NCI-H2029 treated with DMSO at 0.1 percent for 48 hours (cell line): ENCODE results near the gene MYH14.

ENCODE experiments used
- DNase-seq: peaks from one replicate; lab custom pipeline; 2025; lab: John Stamatoyannopoulos, UW

MYH14 gene

GRCh38 chr19:50195224-50195623, 8.2 kb upstream of the MYH14 start:
- DNase-seq = no peak

GRCh38 chr19:50196322-50196932, 7.0 kb upstream of the MYH14 start:
- no peak for DNase-seq

- DNase-seq = no peak
Measured at GRCh38 chr19:50197348-50197747, 6.1 kb upstream of the MYH14 start.

- DNase-seq = no peak
Measured at GRCh38 chr19:50198431-50199258, 4.8 kb upstream of the MYH14 start.

- DNase-seq = no peak
Measured at GRCh38 chr19:50199259-50199555, 4.2 kb upstream of the MYH14 start.

DNA sequence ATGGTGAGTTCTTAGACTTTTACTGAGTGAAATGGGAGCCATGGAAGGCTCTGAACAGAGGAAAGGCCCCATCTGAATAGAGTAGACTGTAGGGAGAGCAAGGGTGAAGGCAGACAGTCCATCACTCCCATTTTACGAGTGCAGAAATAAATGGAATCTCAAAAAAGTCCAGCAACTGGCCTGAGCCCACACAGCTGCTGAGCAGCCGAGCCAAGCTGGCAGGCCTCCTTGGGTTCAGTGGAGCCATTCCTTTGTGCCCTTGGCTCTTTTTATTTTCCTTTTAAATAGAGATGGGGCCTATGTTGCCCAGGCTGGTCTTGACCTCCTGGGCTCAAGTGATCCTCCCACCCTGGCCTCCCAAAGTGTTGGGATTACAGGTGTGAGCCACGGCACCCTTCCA, 1.0 kb upstream of the MYH14 start:
- DNase-seq = no peak

GRCh38 chr19:50202962-50203280, 501 bp upstream of the MYH14 start:
- DNase-seq = no peak

DNA sequence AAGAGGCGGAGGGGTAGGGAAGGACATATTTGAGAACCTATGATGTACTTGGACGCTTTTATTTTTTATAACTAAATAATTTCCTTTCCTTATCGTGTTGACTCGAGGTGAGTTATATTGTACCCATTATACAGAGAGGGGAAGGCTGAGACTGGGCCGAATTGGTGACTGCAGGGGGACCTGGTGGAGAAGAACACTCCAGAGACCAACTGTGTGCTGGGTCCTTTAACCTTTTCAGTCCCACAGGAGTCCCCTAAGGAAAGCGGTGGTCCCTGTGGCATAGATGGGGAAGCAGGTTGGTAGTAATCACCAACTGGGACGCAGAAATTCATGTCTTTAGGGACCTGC, 633 bp downstream of the MYH14 start:
- no peak for DNase-seq

GRCh38 chr19:50204811-50205675, 1.6 kb downstream of the MYH14 start:
- DNase-seq = peak; percentile 67

DNA sequence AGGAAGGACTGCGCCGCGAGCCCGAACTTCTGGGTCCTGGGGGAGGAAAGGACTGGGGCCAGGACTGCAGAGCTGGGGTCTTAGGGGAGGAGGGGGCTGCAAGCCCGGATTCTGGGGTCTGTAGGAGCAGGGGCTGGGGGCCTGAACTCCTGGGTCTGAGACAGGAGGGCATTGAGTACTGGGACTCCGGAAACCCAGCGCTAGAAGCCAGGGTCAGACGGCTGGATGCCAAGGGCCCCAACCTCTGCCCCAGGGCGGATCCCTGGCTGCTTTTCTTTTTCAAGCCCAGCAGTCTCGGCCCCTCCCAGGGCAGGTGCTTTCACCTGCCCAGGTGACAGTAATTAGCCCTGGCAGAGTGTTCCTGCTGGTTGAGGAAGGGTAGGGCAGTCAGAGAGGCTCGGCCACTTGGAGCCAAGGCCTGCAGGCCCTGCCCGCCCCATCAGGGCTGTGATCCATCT, 2.3 kb downstream of the MYH14 start:
- peak; percentile 39 for DNase-seq

- no peak for DNase-seq
Measured at GRCh38 chr19:50206191-50206590, 2.8 kb downstream of the MYH14 start.

DNA sequence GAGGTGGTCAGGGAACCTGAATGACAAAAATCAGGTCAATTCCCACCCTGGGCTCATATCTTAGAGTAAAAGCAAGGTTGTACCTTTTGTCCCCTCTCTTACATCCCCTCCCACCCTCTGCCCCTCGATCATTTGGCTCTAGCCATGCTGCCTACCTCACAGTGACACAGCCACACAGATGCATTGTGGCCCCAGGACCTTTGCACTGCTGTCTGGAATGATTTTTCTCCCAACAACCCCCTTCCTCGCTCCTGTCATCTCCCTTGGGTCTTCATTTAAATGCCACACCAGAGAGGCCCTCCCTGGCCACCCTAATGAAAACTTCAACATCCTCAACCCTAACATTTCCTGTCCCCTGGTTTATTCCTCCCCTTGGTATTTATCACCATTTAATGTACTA, 4.3 kb downstream of the MYH14 start:
- no peak for DNase-seq

DNA sequence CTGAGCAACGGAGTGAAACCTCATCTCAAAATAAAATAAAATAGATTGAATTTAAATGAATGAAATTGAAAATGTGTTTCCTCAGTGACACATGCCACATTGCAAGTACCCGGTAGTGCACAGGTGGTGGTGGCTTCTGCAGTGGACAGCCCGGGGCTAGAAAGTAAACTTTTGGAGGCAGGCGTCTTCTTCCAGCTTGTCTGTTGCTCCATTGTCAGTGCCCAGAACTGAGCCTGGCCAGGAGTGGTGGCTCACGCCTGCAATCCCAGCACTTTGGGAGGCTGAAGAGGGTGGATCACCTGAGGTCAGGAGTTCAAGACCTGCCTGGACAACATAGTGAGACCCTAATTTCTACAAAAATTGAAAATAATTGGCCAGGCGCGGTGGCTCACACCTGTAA, 5.7 kb downstream of the MYH14 start:
- no peak for DNase-seq

DNA sequence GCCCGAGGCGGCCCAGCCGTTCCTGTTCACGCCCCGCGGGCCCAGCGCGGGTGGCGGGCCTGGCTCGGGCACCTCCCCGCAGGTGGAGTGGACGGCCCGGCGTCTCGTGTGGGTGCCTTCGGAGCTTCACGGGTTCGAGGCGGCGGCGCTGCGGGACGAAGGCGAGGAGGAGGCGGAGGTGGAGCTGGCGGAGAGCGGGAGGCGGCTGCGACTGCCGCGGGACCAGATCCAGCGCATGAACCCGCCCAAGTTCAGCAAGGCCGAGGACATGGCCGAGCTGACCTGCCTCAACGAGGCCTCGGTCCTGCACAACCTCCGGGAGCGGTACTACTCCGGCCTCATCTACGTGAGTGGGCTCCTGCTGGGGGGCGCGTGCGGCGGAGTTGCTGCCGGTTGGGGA, 7.0 kb downstream of the MYH14 start:
- DNase-seq = no peak

DNA sequence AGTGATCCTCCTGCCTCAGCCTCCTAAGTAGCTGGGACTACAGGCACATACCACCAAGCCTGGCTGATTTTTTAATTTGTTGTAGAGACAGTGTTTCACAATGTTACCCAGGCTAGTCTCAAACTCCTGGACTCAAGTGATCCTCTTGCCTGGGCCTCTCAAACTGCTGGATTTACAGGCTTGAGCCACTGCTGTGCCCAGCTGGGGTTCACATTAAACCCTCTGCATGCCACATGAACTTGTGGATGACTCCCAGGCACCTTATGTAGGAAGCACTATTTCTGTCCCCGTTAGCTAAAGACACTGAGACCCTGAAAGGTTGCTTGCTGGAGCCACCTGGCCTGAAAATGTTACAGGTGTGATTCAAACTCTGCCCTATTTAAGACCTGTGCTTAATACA, 10.5 kb downstream of the MYH14 start:
- DNase-seq = no peak

DNA sequence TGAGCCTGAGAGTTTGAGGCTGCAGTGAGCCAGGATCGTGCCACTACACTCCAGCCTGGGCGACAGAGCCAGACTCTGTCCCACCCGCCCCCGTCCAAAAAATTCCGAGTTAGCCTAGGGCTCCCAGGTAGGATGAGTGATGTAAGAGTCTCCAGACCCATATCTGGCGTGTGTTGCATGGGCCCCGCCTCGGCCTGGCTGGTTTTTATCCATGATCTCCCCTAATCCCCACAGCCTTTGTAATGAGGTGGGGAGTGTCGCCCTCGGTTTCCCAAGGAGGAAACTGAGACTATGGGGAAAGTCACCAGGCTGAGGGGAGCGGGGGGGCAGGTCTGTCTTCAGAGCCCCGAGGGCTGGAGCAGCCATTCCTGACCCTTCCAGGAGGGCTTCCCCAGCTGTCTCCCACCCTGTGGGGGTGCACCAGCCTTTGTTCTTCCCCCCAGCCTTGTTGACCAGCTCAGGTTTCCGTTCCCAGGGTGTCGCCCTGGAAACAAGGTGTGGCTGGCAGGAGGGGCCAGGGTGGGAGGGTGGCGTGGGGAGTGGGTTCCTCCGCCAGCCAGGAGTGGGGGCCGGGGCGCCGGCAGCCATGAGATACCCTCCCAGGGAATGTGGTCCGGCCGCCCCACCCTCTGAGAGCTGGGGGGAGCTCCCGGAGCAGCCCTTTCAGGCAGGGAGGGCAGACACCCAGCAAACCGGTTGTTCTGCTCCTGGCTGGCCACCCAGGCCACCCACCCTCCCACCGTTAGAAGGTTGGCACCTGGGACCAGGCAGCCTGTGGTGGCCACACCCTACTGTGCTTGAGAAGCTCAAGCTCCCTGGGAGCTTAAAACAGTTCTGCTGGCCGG, 11.5 kb downstream of the MYH14 start:
- no peak for DNase-seq

- DNase-seq = no peak
Measured at GRCh38 chr19:50215820-50216219, 12.4 kb downstream of the MYH14 start.

DNA sequence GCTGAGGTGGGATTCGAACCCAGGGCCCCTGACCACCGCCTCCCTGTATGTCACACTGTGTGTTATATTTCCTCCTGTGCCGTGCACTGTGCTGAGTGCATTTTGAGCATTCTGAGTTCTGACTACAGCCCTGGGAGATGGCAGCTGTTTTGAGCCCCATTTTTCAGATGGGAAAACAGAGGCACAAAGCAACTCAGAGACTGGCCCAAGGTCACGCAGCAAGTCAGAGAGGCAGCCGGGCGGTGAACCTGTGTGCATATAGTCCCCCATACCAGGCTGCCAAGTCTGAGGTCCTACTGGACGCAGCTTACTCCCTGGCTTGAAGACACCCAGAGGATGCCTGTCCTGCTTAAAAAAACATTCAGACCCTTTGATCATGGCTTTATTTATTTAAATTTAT, 17.7 kb downstream of the MYH14 start:
- DNase-seq = no peak

GRCh38 chr19:50222691-50223438, 19.4 kb downstream of the MYH14 start:
- no peak for DNase-seq

DNA sequence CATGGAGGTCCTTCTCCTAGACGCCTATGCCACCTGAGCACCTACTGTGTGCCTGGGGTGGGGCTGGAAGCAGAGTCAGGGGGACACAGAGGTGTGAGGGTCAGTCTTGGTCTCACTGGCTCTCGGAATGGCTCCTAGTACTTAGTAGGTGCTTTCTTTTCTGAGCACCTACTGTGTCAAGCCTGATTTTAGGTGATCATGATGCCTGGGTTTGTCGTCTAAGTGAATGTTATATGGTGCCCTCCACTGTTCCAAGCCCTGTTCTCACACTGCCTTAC, 20.0 kb downstream of the MYH14 start:
- no peak for DNase-seq

- no peak for DNase-seq
Measured at GRCh38 chr19:50224986-50225747, 21.7 kb downstream of the MYH14 start.
